Measurements from ENCODE around the gene HOXA4.
A peak's percentile ranks its signal among the peaks of the same experiment; 100 is the strongest.

The HOXA4 gene

DNA sequence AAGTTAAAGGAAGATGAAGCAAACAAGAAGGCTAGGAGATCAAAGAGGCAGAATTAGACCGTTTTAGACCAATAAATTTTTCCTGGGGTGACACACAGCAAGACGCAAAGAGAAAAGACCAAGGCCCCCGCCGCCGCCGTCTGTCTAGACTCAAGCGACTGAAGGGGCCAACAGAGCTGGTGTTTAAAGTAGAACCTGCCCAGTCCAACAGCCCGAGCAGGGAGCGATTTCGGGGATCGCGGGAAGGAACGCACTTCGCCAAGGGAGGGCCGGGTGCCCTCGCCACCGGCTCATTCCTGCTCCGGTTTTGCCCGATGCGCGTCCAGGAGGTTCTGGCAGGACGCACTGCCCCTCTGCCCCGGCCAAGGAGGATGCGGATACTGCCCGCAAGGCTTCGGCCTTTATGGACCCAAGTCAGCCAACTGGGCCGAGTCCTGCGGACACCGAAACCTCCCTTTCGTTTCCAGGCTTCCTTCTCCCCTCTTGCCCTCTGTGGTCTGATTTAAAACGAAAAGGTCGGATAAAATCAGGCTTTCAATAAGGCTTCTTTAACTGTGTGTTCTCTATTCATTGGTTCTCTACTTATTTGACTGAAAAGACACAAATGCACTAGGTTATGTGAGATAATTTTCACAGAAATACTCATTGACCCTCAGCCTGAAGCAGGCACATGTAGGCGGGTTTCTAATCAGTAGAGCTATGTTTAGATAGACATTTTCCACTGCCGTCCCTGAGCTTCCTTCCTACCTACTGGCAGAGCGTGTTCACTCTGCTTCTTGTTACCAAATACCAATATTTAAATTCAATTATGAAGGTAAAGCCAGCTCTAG is 28.1 kb upstream of the HOXA4 start:
- no peaks in the 10 kb centered on the region for H3K9me3 ChIP-seq
- peaks cover 27% of the 10 kb centered on the region for H3K36me3 ChIP-seq (replicated peaks)
- peak overlapping the region; percentile 70 for H3K4me3 ChIP-seq
- no peaks in the 10 kb centered on the region for H3K27me3 ChIP-seq (ENCODE audit: low read depth)
- in situ Hi-C loops (cut with MboI; ENCODE audit: low sequenced_read_pairs), result loop anchor here (5.0 to 25.0 kb wide), 4 partner anchors 301 to 1301 kb away; partner anchors contain the start of genes CBX3 and HNRNPA2B1
- DNase-seq (ENCODE audit: low spot score in 2 of 2), result peak in 1 of 2 experiments; percentile 61
- peaks cover 34% of the 10 kb centered on the region for H3K4me1 ChIP-seq

DNA sequence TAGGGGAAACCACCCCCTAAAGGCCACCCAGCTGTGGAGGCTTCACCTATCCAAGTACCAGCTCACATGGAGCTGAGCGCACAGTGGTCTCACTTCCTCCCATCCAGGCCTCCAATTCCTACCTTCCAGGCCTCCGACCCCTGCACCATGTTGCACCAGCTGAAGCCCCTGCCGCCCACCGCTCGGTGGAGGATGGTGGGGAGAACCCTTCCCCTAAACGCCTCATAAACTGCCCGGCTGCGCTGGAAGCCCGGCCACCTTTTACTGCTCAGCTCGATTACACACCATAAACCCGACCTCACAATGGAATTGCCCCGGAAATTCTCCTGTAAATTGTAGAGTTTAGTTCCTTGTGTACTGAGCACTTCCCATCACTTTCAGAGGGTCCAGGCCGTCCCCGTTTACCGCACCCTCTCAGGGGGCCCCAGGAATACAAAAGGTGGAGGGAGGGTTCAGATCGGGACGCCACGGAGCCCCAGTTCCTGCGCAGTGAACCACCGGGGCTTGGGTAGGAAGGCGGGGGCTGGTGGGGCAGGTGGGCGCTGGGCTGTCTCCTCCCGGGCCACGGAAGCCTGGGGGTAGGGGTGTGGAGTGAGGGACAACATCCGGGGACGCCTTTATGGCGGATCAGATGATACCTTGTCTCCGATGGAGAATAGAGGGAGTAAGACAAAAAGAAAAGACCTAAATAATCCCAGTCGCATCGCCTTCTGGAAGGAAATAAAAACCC is 27.3 kb upstream of the HOXA4 start:
- no peaks in the 10 kb centered on the region for H3K9me3 ChIP-seq
- H3K27me3 ChIP-seq (ENCODE audit: low read depth), result no peaks in the 10 kb centered on the region
- peaks cover 41% of the 10 kb centered on the region for H3K4me1 ChIP-seq
- in situ Hi-C loops (cut with MboI; ENCODE audit: low sequenced_read_pairs), result loop anchor here (5.0 to 25.0 kb wide), 4 partner anchors 301 to 1301 kb away; partner anchors contain the start of genes CBX3 and HNRNPA2B1
- DNase-seq (ENCODE audit: low spot score in 2 of 2), result peak in 1 of 2 experiments; percentile 72
- H3K4me3 ChIP-seq, result peak overlapping the region; percentile 70
- peaks cover 19% of the 10 kb centered on the region for H3K36me3 ChIP-seq (replicated peaks)

DNA sequence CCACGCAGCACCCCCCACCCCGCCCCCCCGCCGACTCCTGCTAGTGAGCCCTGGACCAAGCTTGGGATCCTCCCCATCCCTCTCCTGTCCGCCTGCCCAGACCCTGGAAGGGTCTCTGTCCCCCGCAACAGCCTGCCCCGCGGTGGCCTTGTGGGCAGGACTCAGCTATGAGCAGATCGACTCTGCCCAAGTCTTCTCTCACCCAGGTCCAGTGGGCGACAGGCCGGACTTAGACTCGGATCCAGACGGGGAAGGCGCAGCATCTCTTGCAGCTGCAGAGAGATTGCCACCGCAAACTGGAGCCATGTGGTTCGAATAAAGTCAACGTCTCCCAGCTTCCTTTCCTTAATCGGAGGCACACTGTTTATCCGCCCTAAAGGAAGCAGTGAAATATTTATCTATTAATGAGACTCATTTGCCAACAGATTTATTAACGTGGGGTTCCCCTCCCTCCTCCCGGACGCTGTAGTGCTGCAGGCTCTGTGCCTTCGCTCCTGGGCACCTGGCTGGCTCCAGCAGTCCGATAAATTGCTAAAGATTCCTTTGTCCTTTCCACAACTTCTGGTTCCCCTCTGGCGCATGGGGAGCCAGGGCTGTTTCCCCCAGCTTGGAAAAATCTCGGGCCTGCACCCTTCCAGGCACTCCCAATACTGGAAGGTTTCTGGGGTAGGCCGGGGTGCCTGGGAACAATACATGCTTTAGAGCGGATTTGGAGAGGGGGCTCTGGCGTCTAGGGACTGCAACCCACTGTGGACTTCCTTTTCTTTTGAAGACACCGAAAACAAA is 26.6 kb upstream of the HOXA4 start:
- Histone ChIP-seq H3K4me3 (peak overlapping the region; percentile 70), H3K36me3 (replicated peaks) (peaks cover 11% of the 10 kb centered on the region), H3K27me3 (ENCODE audit: low read depth) (no peaks in the 10 kb centered on the region), H3K4me1 (peaks cover 44% of the 10 kb centered on the region), H3K9me3 (no peaks in the 10 kb centered on the region)
- in situ Hi-C loops (cut with MboI; ENCODE audit: low sequenced_read_pairs), result loop anchor here (5.0 to 25.0 kb wide), 4 partner anchors 300 to 1300 kb away; partner anchors contain the start of genes CBX3 and HNRNPA2B1
- DNase-seq (ENCODE audit: low spot score in 2 of 2), result peak in 1 of 2 experiments; percentile 45

DNA sequence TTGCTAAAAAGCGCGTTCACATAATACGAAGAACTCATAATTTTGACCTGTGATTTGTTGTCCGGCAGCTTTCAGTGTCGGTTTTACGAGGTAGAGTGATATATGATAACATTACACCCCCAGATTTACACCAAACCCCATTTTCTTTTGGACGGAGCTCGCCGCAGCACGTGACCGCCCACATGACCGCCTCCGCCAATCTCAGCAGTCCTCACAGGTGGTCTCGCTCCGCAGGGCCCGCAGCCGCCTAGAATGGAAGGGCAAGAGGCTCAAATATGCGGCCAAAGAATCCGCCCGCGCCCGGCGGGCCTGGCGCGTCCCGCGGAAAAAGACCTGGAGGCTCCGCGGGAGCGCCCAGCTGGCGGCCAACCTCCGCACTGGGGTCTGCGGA is 25.9 kb upstream of the HOXA4 start, which contains the start of gene HOXA7:
HOXA7 (minus strand) TSS at position 168 of the 391 bp plus-strand sequence; CDS start at position 38, 130 bp downstream.
- Histone ChIP-seq H3K9me3 (no peaks in the 10 kb centered on the region), H3K4me1 (peaks cover 44% of the 10 kb centered on the region), H3K4me3 (peak within 1 kb of the TSS; percentile 70), H3K27me3 (ENCODE audit: low read depth) (no peaks in the 10 kb centered on the region), H3K36me3 (replicated peaks) (peaks cover 7% of the 10 kb centered on the region)
- in situ Hi-C loops (cut with MboI; ENCODE audit: low sequenced_read_pairs), result loop anchor here (5.0 to 25.0 kb wide), 4 partner anchors 299 to 1299 kb away; partner anchors contain the start of genes CBX3 and HNRNPA2B1
- peak; percentile 87 to 93 for DNase-seq (ENCODE audit: low spot score in 2 of 2)

DNA sequence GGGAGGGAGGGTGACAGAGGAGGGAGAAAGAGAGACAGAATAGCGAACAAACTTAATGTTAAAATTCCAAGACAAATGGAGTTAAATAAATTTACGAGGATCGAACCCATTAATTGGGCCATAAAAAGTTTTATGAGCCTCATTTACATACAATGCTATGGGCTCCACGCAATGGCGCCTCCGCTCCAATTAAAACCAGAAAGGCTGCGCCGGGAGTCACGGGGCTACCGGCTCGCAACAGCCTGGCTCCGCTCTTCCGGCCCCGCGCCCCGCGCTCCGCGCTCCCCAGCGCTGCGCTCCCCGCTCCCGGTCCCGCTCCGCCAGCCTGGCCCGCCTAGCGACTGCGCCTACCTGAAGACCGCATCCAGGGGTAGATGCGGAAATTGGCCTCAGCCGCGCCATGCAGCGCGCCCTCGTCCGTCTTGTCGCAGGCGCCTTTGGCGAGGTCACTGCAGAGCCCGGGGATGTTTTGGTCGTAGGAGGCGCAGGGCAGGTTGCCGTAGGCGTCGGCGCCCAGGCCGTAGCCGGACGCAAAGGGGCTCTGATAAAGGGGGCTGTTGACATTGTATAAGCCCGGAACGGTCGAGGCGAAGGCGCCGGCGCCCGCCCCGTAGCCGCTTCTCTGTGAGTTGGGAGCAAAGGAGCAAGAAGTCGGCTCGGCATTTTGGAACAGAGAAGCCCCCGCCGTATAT is 25.4 kb upstream of the HOXA4 start:
- H3K27me3 ChIP-seq (ENCODE audit: low read depth), result no peaks in the 10 kb centered on the region
- H3K9me3 ChIP-seq, result no peaks in the 10 kb centered on the region
- peaks cover 7% of the 10 kb centered on the region for H3K36me3 ChIP-seq (replicated peaks)
- H3K4me3 ChIP-seq, result peak overlapping the region; percentile 70
- in situ Hi-C loops (cut with MboI; ENCODE audit: low sequenced_read_pairs), result loop anchor here (5.0 to 25.0 kb wide), 4 partner anchors 299 to 1299 kb away; partner anchors contain the start of genes CBX3 and HNRNPA2B1
- DNase-seq (ENCODE audit: low spot score in 2 of 2), result peak in 1 of 2 experiments; percentile 67
- peaks cover 44% of the 10 kb centered on the region for H3K4me1 ChIP-seq

DNA sequence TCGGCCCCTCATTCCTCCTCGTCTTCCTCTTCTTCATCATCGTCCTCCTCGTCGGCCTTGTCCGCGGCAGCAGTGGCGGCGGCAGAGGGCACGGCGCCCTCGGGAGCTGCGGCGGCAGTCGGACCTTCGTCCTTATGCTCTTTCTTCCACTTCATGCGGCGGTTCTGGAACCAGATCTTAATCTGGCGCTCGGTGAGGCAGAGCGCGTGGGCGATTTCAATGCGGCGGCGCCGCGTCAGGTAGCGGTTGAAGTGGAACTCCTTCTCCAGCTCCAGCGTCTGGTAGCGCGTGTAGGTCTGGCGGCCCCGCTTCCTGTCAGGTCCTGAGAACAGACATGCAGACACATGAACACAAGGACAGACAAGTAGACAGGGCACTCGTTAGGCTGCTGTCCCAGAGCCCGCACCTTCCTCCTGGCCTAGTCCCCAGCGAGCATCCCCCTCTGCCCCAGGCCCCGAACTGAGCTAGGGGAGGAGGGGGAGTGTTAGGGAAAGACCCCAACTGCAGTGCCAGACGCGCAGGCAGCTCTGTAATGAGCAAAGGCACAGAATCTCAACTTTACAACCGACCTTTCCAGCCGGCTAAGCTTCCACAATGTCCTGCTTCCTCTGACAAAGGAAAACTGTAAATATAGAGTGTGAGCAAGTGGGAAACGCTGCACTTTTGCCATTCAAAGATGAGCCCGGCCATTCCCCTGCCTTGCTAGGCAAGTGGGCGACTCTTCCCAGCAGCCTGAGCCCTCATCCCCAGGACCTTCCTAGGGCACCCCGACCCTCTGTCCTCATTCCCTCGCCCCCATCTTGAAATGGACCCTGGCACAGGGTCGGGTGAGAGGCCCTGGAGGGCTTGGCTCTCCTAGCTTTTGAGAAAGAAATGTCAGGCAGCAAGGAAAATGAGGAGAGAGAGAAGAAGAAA is 24.6 kb upstream of the HOXA4 start:
- DNase-seq (ENCODE audit: low spot score in 2 of 2), result peak in 1 of 2 experiments; percentile 67
- no peaks in the 10 kb centered on the region for H3K9me3 ChIP-seq
- H3K4me1 ChIP-seq, result peaks cover 44% of the 10 kb centered on the region
- in situ Hi-C loops (cut with MboI; ENCODE audit: low sequenced_read_pairs), result loop anchor here (5.0 to 25.0 kb wide), 4 partner anchors 298 to 1298 kb away; partner anchors contain the start of genes CBX3 and HNRNPA2B1
- H3K27me3 ChIP-seq (ENCODE audit: low read depth), result no peaks in the 10 kb centered on the region
- H3K36me3 ChIP-seq (replicated peaks), result peaks cover 7% of the 10 kb centered on the region
- H3K4me3 ChIP-seq, result peak overlapping the region; percentile 70

DNA sequence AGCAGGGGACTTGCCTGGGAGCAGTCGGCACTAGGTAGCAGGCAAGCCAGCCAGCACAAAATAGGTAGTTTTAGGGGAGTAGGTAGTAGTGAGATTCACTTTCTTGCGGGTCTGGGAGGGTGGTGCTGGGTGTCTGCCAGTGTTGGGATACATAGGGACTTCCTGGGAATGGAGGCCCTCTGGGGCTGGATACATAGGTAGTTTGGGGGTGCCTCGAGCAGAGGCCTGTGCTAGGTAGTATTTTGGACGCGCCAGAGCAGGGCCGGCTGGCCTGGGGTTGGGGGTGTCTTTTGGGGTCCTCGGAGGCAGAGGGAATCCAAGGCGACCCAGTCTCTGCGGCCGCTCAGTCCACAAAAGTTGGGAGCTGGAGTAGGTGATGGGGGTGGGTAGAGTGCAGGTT is 23.8 kb upstream of the HOXA4 start:
- DNase-seq (ENCODE audit: low spot score in 2 of 2), result no peak
- in situ Hi-C loops (cut with MboI; ENCODE audit: low sequenced_read_pairs), result loop anchor here (25.0 kb wide), 1 partner anchor 942 kb away; the partner anchor contains the start of genes CBX3 and HNRNPA2B1
- H3K36me3 ChIP-seq (replicated peaks), result peaks cover 7% of the 10 kb centered on the region
- H3K9me3 ChIP-seq, result no peaks in the 10 kb centered on the region
- H3K4me1 ChIP-seq, result peaks cover 37% of the 10 kb centered on the region
- H3K4me3 ChIP-seq, result no peak overlapping the region; the same call in 1 of the 2 replicates
- H3K27me3 ChIP-seq (ENCODE audit: low read depth), result no peaks in the 10 kb centered on the region

DNA sequence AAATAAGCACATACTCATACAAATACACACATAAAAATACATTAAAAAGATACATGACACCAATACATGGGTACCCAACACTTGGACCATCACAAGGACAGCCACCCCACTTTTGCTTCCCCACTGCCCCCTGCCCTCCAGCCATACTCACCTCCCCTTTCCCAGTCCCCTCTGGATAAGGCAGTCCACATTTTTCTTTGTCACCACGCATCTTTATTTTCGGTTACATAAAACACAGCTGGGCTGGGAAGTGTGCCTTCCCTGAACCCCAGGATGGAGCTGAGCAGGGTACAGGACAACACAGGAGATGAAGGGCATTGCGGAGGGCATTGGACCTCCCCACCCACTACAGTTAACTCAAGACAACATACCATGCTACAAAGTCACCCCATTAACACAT is 23.0 kb upstream of the HOXA4 start:
- DNase-seq (ENCODE audit: low spot score in 2 of 2), result peak in 1 of 2 experiments; percentile 4
- Histone ChIP-seq H3K36me3 (replicated peaks) (peaks cover 7% of the 10 kb centered on the region), H3K4me1 (peaks cover 34% of the 10 kb centered on the region), H3K4me3 (no peak overlapping the region), H3K9me3 (no peaks in the 10 kb centered on the region), H3K27me3 (ENCODE audit: low read depth) (no peaks in the 10 kb centered on the region)
- in situ Hi-C loops (cut with MboI; ENCODE audit: low sequenced_read_pairs), result loop anchor here (25.0 kb wide), 1 partner anchor 941 kb away; the partner anchor contains the start of genes CBX3 and HNRNPA2B1

DNA sequence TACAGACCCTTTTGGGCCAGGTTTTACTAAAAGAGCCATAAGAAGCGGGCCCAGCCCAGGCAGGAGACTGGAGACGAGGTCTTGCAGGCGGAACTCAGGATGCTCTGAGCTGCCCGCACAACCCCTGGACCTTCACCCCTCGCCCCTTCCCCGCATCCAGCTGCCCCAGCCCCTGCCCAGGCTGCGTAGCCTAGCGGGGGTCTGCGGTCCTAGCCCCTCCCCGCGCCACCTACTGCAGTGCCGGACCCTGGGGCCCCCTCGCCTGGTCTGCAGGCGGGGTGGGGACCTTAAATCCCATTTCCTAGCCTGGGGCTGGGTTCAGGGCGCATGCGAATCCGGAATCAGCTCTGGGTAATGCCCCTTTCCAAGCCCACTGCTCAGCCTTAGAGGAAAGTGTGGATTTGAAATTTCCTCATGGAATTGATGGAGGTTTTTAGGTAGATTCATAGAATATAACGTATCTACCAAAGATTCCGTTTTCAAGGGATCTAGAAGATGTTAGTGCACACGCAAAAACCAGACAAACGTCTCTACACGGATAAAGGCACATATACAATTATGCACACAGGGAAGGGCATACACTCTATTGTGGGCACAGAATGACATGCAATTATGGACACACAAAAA is 22.4 kb upstream of the HOXA4 start:
- Histone ChIP-seq H3K4me1 (peaks cover 33% of the 10 kb centered on the region), H3K4me3 (peak overlapping the region; percentile 58), H3K27me3 (ENCODE audit: low read depth) (no peaks in the 10 kb centered on the region), H3K9me3 (no peaks in the 10 kb centered on the region), H3K36me3 (replicated peaks) (peaks cover 7% of the 10 kb centered on the region)
- DNase-seq (ENCODE audit: low spot score in 2 of 2), result no peak
- in situ Hi-C loops (cut with MboI; ENCODE audit: low sequenced_read_pairs), result loop anchor here (25.0 kb wide), 1 partner anchor 941 kb away; the partner anchor contains the start of genes CBX3 and HNRNPA2B1

DNA sequence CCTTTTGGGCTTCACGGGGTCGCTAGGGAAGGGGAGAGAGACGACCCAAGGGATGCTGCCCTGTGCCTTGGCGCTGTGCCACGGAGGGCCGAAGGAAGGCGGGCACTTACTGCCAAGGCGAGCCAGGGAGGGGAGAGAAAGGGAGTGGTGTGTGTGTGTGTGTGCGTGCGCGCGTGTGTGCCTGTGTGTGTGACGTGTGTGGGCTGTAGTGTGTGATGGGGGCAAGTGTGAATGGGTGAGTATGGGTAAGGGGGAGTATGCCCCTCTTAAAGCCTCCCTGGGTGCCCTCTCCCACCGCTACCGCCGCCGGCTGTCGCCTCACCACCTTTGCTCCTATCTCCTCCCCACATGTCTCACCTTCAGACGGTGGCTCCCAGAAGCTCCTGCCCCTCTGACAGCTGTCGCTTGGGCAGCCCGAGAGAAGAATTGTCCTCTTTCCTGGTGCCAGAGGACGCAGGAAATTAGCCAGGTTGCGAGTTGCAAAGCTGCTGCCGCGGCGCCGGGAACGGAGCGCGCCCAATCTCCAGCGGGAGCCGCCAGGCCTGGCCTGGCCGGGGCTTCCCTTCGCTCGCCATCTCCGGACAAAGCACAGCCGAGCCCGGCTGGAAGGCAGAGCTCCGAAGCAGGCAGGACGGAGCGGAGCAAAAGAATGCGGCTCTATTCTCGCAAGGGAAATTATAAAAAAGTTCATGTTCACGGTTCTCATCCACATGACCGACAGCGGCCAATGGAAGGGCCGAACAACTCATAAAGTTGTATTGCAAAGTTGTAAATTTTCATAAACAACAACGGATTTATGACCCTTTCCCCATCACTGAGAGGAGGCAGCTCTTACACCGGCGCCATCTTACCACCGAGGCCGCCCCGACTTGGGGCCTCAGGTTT is 21.6 kb upstream of the HOXA4 start, which contains the start of gene HOXA3:
HOXA3 (minus strand) TSS at position 653 of the 885 bp plus-strand sequence. CDS start 41,943 bp downstream, outside the sequence.
- H3K4me1 ChIP-seq, result peaks cover 26% of the 10 kb centered on the region
- no peaks in the 10 kb centered on the region for H3K27me3 ChIP-seq (ENCODE audit: low read depth)
- peak within 1 kb of the TSS; percentile 58 for H3K4me3 ChIP-seq
- peak; percentile 80 to 89 for DNase-seq (ENCODE audit: low spot score in 2 of 2)
- in situ Hi-C loops (cut with MboI; ENCODE audit: low sequenced_read_pairs), result loop anchor here (25.0 kb wide), 1 partner anchor 940 kb away; the partner anchor contains the start of genes CBX3 and HNRNPA2B1
- no peaks in the 10 kb centered on the region for H3K9me3 ChIP-seq
- H3K36me3 ChIP-seq (replicated peaks), result peaks cover 11% of the 10 kb centered on the region

Measured in HAP-1 (cell line).